ENCODE results near the gene TMEM236. TPM values are rescaled to one million over a fixed set of nuclear protein-coding genes. Genes with fewer than 3 reads are reported as not detected.
A peak's percentile ranks its signal among the peaks of the same experiment; 100 is the strongest.

TMEM236 gene
- total and polyA plus RNA-seq, 5 experiments from 2014 or later: 0.18 to 0.36 TPM; not detected in 3

- H3K36me3 Mint-ChIP-seq: no peaks in the 10 kb centered on the region
- H3K9me3 Mint-ChIP-seq: no peaks in the 10 kb centered on the region
- POLR2A ChIA-PET: no interaction called here
- no peak overlapping the region for H3K27ac Mint-ChIP-seq
- H3K27me3 Mint-ChIP-seq: peaks cover 0 to 10% (median 6%) of the 10 kb centered on the region in 5 donors
- H3K4me3 Mint-ChIP-seq: no peak overlapping the region
- no peak for ATAC-seq
- no peak for DNase-seq
- no peaks in the 10 kb centered on the region for H3K4me1 Mint-ChIP-seq
These were observed 67.8 kb downstream of the TMEM236 start for GRCh38 chr10:17819836-17820235.

- Mint-ChIP-seq H3K27ac (no peak overlapping the region), H3K4me3 (no peak overlapping the region), H3K4me1 (no peaks in the 10 kb centered on the region), H3K9me3 (peaks cover 0 to 2% (median 0%) of the 10 kb centered on the region in 9 donors), H3K36me3 (peaks cover 0 to 3% (median 0%) of the 10 kb centered on the region in 3 donors), H3K27me3 (peaks cover 4 to 17% (median 5%) of the 10 kb centered on the region in 5 donors)
- POLR2A ChIA-PET: no interaction called here
- ATAC-seq (no peak), DNase-seq (no peak)
These were observed 68.9 kb downstream of the TMEM236 start for GRCh38 chr10:17820943-17821342.

GRCh38 chr10:17821893-17822292 is 69.9 kb downstream of the TMEM236 start:
- H3K36me3 Mint-ChIP-seq: peaks cover 0 to 3% (median 0%) of the 10 kb centered on the region in 3 donors
- no peak overlapping the region for H3K4me3 Mint-ChIP-seq
- DNase-seq (no peak), ATAC-seq (no peak)
- H3K27me3 Mint-ChIP-seq: peaks cover 2 to 17% (median 5%) of the 10 kb centered on the region in 5 donors
- no peak overlapping the region for H3K27ac Mint-ChIP-seq
- no peaks in the 10 kb centered on the region for H3K4me1 Mint-ChIP-seq
- H3K9me3 Mint-ChIP-seq: peaks cover 0 to 2% (median 0%) of the 10 kb centered on the region in 9 donors
- POLR2A ChIA-PET: no interaction called here

- H3K27ac Mint-ChIP-seq: no peak overlapping the region
- peaks cover 6 to 19% (median 10%) of the 10 kb centered on the region in 5 donors for H3K27me3 Mint-ChIP-seq
- peaks cover 0 to 3% (median 0%) of the 10 kb centered on the region in 4 donors for H3K4me1 Mint-ChIP-seq
- ATAC-seq (no peak), DNase-seq (no peak)
- no peak overlapping the region for H3K4me3 Mint-ChIP-seq
- peaks cover 0 to 9% (median 0%) of the 10 kb centered on the region in 9 donors for H3K9me3 Mint-ChIP-seq
- no peaks in the 10 kb centered on the region for H3K36me3 Mint-ChIP-seq
- POLR2A ChIA-PET: no interaction called here
These were observed 79.3 kb downstream of the TMEM236 start for GRCh38 chr10:17831341-17831740.

GRCh38 chr10:17831896-17832295 is 79.9 kb downstream of the TMEM236 start:
- Mint-ChIP-seq H3K36me3 (no peaks in the 10 kb centered on the region), H3K4me3 (no peak overlapping the region), H3K4me1 (peaks cover 0 to 5% (median 0%) of the 10 kb centered on the region in 4 donors), H3K9me3 (peaks cover 0 to 9% (median 0%) of the 10 kb centered on the region in 9 donors), H3K27ac (peak overlapping the region in 1 of 10 donors; percentile 18), H3K27me3 (peaks cover 6 to 24% (median 10%) of the 10 kb centered on the region in 5 donors)
- no peak for DNase-seq
- ATAC-seq: no peak
- POLR2A ChIA-PET: no interaction called here

GRCh38 chr10:17833656-17834055 is 81.7 kb downstream of the TMEM236 start:
- H3K4me3 Mint-ChIP-seq: no peak overlapping the region
- ATAC-seq (no peak), DNase-seq (no peak)
- peaks cover 10 to 32% (median 16%) of the 10 kb centered on the region in 5 donors for H3K27me3 Mint-ChIP-seq
- H3K9me3 Mint-ChIP-seq: peaks cover 0 to 3% (median 0%) of the 10 kb centered on the region in 9 donors
- no peaks in the 10 kb centered on the region for H3K36me3 Mint-ChIP-seq
- H3K4me1 Mint-ChIP-seq: peaks cover 0 to 16% (median 3%) of the 10 kb centered on the region in 4 donors
- no peak overlapping the region for H3K27ac Mint-ChIP-seq
- POLR2A ChIA-PET: no interaction called here

GRCh38 chr10:17835688-17836087 is 83.7 kb downstream of the TMEM236 start:
- no peak overlapping the region for H3K27ac Mint-ChIP-seq
- POLR2A ChIA-PET: no interaction called here
- no peak for DNase-seq
- H3K4me3 Mint-ChIP-seq: no peak overlapping the region
- ATAC-seq: no peak
- peaks cover 0 to 16% (median 3%) of the 10 kb centered on the region in 4 donors for H3K4me1 Mint-ChIP-seq
- no peaks in the 10 kb centered on the region for H3K9me3 Mint-ChIP-seq
- no peaks in the 10 kb centered on the region for H3K36me3 Mint-ChIP-seq
- H3K27me3 Mint-ChIP-seq: peaks cover 7 to 32% (median 12%) of the 10 kb centered on the region in 5 donors

GRCh38 chr10:17836942-17837341 is 84.9 kb downstream of the TMEM236 start:
- DNase-seq: no peak
- Mint-ChIP-seq H3K27me3 (peaks cover 7 to 32% (median 12%) of the 10 kb centered on the region in 5 donors), H3K27ac (no peak overlapping the region), H3K36me3 (no peaks in the 10 kb centered on the region), H3K4me3 (no peak overlapping the region), H3K9me3 (no peaks in the 10 kb centered on the region), H3K4me1 (peaks cover 0 to 16% (median 3%) of the 10 kb centered on the region in 4 donors)
- POLR2A ChIA-PET: no interaction called here
- ATAC-seq: no peak

GRCh38 chr10:17838080-17838648 is 86.2 kb downstream of the TMEM236 start:
- Mint-ChIP-seq H3K27ac (no peak overlapping the region), H3K27me3 (peaks cover 7 to 32% (median 12%) of the 10 kb centered on the region in 5 donors), H3K9me3 (no peaks in the 10 kb centered on the region), H3K4me1 (peaks cover 0 to 16% (median 3%) of the 10 kb centered on the region in 4 donors), H3K4me3 (no peak overlapping the region), H3K36me3 (no peaks in the 10 kb centered on the region)
- ATAC-seq (no peak), DNase-seq (no peak)
- POLR2A ChIA-PET: no interaction called here

GRCh38 chr10:17841050-17841449 is 89.0 kb downstream of the TMEM236 start:
- Mint-ChIP-seq H3K27me3 (peaks cover 10 to 17% (median 14%) of the 10 kb centered on the region in 5 donors), H3K4me3 (no peak overlapping the region), H3K4me1 (peaks cover 0 to 16% (median 3%) of the 10 kb centered on the region in 4 donors), H3K9me3 (no peaks in the 10 kb centered on the region), H3K36me3 (no peaks in the 10 kb centered on the region), H3K27ac (no peak overlapping the region)
- ATAC-seq (no peak), DNase-seq (no peak)
- POLR2A ChIA-PET: no interaction called here

- H3K36me3 Mint-ChIP-seq: no peaks in the 10 kb centered on the region
- peaks cover 7 to 15% (median 9%) of the 10 kb centered on the region in 5 donors for H3K27me3 Mint-ChIP-seq
- DNase-seq: no peak
- peaks cover 0 to 8% (median 3%) of the 10 kb centered on the region in 4 donors for H3K4me1 Mint-ChIP-seq
- H3K4me3 Mint-ChIP-seq: no peak overlapping the region
- no peak for ATAC-seq
- POLR2A ChIA-PET: no interaction called here
- H3K27ac Mint-ChIP-seq: no peak overlapping the region
- H3K9me3 Mint-ChIP-seq: no peaks in the 10 kb centered on the region
These were observed 90.6 kb downstream of the TMEM236 start for GRCh38 chr10:17842641-17843040.

- Mint-ChIP-seq H3K27ac (no peak overlapping the region), H3K4me1 (peaks cover 0 to 5% (median 3%) of the 10 kb centered on the region in 4 donors), H3K36me3 (no peaks in the 10 kb centered on the region), H3K4me3 (no peak overlapping the region), H3K27me3 (peaks cover 0 to 13% (median 3%) of the 10 kb centered on the region in 5 donors), H3K9me3 (no peaks in the 10 kb centered on the region)
- ATAC-seq: no peak
- POLR2A ChIA-PET: interaction anchor here (0.6 kb wide), 1 partner anchor 13 kb away, joined by 5 read pairs; no protein-coding TSS in a partner anchor
- DNase-seq: no peak
These were observed 95.7 kb downstream of the TMEM236 start for GRCh38 chr10:17847585-17848296.

- DNase-seq (no peak), ATAC-seq (no peak)
- H3K36me3 Mint-ChIP-seq: no peaks in the 10 kb centered on the region
- H3K4me1 Mint-ChIP-seq: peaks cover 0 to 5% (median 3%) of the 10 kb centered on the region in 4 donors
- H3K27me3 Mint-ChIP-seq: peaks cover 0 to 13% (median 3%) of the 10 kb centered on the region in 5 donors
- H3K27ac Mint-ChIP-seq: no peak overlapping the region
- POLR2A ChIA-PET: no interaction called here
- no peaks in the 10 kb centered on the region for H3K9me3 Mint-ChIP-seq
- H3K4me3 Mint-ChIP-seq: no peak overlapping the region
These were observed 96.6 kb downstream of the TMEM236 start for GRCh38 chr10:17848646-17849045.

All from naive thymus-derived CD8-positive, alpha-beta T cell (primary cell).